Stimulated activated naive CD8-positive, alpha-beta T cell treated with anti-CD3 and anti-CD28 coated beads, Interleukin-15, amount 100 ng/mL, for 72 hours (primary cell): ENCODE measurements around the gene KRTAP9-8.

Experiments
- ATAC-seq: fragments of 150-1000 bp; cut with Tn5 transposase; 2 replicates; pipeline ENCODE4 v1.10.0; 2021; ENCODE audit warnings: mild to moderate bottlenecking, moderate library complexity
- DNase-seq, 2 donors: peaks; one replicate each; pipeline ENCODE4 v3.0.0; 2021 to 2022
- H3K27ac Mint-ChIP-seq, 2 donors: one replicate each; pipeline ENCODE4 v1.8.0; 2022; ENCODE audit warnings: mild to moderate bottlenecking in 2 of 2, mixed read lengths in 2 of 2, moderate library complexity in 2 of 2
- H3K27me3 Mint-ChIP-seq: one replicate; pipeline ENCODE4 v1.8.0; 2022; ENCODE audit warnings: mixed read lengths
- H3K4me1 Mint-ChIP-seq: one replicate; pipeline ENCODE4 v1.8.0; 2022; ENCODE audit warnings: mild to moderate bottlenecking, mixed read lengths
- H3K4me3 Mint-ChIP-seq, 2 donors: one replicate each; pipeline ENCODE4 v1.8.0; 2022; ENCODE audit warnings: mild to moderate bottlenecking in 2 of 2, mixed read lengths in 2 of 2, moderate library complexity in 1 of 2
- H3K9me3 Mint-ChIP-seq, 2 donors: one replicate each; pipeline ENCODE4 v1.8.0; 2022; ENCODE audit warnings: mixed read lengths in 2 of 2

KRTAP9-8 gene

GRCh38 chr17:41278176-41278955 is 40.6 kb downstream of the KRTAP9-8 start:
- Mint-ChIP-seq H3K27ac (no peak overlapping the region), H3K9me3 (no peaks in the 10 kb centered on the region), H3K27me3 (peaks cover 7% of the 10 kb centered on the region), H3K4me1 (no peaks in the 10 kb centered on the region), H3K4me3 (no peak overlapping the region)
- DNase-seq (no peak), ATAC-seq (no peak)

GRCh38 chr17:41284043-41284442 is 46.2 kb downstream of the KRTAP9-8 start:
- H3K27ac Mint-ChIP-seq, result no peak overlapping the region
- no peaks in the 10 kb centered on the region for H3K27me3 Mint-ChIP-seq
- peaks cover 7% of the 10 kb centered on the region for H3K4me1 Mint-ChIP-seq
- H3K4me3 Mint-ChIP-seq, result no peak overlapping the region
- DNase-seq, result no peak
- ATAC-seq, result no peak
- H3K9me3 Mint-ChIP-seq, result no peaks in the 10 kb centered on the region

GRCh38 chr17:41284546-41284945 is 46.7 kb downstream of the KRTAP9-8 start:
- DNase-seq (no peak), ATAC-seq (no peak)
- H3K27ac Mint-ChIP-seq, result no peak overlapping the region
- no peak overlapping the region for H3K4me3 Mint-ChIP-seq
- no peaks in the 10 kb centered on the region for H3K27me3 Mint-ChIP-seq
- H3K4me1 Mint-ChIP-seq, result peaks cover 7% of the 10 kb centered on the region
- no peaks in the 10 kb centered on the region for H3K9me3 Mint-ChIP-seq

- H3K27ac Mint-ChIP-seq, result no peak overlapping the region
- H3K4me3 Mint-ChIP-seq, result no peak overlapping the region
- H3K27me3 Mint-ChIP-seq, result no peaks in the 10 kb centered on the region
- H3K4me1 Mint-ChIP-seq, result peaks cover 7% of the 10 kb centered on the region
- DNase-seq (no peak), ATAC-seq (no peak)
- H3K9me3 Mint-ChIP-seq, result no peaks in the 10 kb centered on the region
These were observed 49.3 kb downstream of the KRTAP9-8 start for GRCh38 chr17:41287050-41287449.
